Measurements from ENCODE around the gene PTPRM.

DNA sequence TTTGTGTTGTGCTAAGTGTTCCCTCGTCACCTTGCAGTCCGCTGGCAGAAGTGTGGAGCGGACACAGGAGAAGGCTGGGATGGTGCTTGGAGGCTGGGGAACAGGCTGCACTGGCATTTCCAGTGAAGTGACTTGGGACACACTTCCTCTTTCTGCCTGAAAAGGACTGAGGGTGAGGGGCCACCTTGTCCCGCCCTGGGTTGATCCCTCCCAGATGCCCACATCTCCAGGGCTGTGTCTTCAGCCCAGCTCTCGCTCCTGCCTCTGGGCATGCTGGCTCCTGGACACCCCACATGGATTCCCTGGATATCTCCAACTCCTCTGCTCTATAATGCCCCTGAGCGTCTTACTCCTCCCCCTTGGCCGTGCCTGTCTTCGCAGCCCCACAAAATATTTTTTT is 412.6 kb downstream of the PTPRM start:
- TF ChIP-seq POLR2AphosphoS5 (IDR thresholded peaks at IDR 0.05; ENCODE audit: low read depth) (no peak), EZH2phosphoT487 (IDR thresholded peaks at IDR 0.05; ENCODE audit: unreplicated experiment) (no peak), EZH2 (IDR thresholded peaks at IDR 0.05; ENCODE audit: low read depth, unreplicated experiment) (no peak), CREB1 (CRISPR knock-in tag; IDR thresholded peaks at IDR 0.05; ENCODE audit: low read depth) (no peak), NANOG (IDR thresholded peaks at IDR 0.05; ENCODE audit: borderline replicate concordance) (no peak), JUNB (IDR thresholded peaks at IDR 0.05; ENCODE audit: unreplicated experiment) (no peak), STAT1 (IDR thresholded peaks at IDR 0.05; ENCODE audit: unreplicated experiment) (no peak)
- TF ChIP-seq, protein P1, sequence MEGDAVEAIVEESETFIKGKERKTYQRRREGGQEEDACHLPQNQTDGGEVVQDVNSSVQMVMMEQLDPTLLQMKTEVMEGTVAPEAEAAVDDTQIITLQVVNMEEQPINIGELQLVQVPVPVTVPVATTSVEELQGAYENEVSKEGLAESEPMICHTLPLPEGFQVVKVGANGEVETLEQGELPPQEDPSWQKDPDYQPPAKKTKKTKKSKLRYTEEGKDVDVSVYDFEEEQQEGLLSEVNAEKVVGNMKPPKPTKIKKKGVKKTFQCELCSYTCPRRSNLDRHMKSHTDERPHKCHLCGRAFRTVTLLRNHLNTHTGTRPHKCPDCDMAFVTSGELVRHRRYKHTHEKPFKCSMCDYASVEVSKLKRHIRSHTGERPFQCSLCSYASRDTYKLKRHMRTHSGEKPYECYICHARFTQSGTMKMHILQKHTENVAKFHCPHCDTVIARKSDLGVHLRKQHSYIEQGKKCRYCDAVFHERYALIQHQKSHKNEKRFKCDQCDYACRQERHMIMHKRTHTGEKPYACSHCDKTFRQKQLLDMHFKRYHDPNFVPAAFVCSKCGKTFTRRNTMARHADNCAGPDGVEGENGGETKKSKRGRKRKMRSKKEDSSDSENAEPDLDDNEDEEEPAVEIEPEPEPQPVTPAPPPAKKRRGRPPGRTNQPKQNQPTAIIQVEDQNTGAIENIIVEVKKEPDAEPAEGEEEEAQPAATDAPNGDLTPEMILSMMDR (conservative IDR thresholded peaks at IDR 0.05; ENCODE audit: low read depth in 2 of 2) = no peak
- TF ChIP-seq, protein P2, sequence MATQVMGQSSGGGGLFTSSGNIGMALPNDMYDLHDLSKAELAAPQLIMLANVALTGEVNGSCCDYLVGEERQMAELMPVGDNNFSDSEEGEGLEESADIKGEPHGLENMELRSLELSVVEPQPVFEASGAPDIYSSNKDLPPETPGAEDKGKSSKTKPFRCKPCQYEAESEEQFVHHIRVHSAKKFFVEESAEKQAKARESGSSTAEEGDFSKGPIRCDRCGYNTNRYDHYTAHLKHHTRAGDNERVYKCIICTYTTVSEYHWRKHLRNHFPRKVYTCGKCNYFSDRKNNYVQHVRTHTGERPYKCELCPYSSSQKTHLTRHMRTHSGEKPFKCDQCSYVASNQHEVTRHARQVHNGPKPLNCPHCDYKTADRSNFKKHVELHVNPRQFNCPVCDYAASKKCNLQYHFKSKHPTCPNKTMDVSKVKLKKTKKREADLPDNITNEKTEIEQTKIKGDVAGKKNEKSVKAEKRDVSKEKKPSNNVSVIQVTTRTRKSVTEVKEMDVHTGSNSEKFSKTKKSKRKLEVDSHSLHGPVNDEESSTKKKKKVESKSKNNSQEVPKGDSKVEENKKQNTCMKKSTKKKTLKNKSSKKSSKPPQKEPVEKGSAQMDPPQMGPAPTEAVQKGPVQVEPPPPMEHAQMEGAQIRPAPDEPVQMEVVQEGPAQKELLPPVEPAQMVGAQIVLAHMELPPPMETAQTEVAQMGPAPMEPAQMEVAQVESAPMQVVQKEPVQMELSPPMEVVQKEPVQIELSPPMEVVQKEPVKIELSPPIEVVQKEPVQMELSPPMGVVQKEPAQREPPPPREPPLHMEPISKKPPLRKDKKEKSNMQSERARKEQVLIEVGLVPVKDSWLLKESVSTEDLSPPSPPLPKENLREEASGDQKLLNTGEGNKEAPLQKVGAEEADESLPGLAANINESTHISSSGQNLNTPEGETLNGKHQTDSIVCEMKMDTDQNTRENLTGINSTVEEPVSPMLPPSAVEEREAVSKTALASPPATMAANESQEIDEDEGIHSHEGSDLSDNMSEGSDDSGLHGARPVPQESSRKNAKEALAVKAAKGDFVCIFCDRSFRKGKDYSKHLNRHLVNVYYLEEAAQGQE (IDR thresholded peaks at IDR 0.05; ENCODE audit: unreplicated experiment) = no peak
